ENCODE measurements around the gene NFS1.

DNA sequence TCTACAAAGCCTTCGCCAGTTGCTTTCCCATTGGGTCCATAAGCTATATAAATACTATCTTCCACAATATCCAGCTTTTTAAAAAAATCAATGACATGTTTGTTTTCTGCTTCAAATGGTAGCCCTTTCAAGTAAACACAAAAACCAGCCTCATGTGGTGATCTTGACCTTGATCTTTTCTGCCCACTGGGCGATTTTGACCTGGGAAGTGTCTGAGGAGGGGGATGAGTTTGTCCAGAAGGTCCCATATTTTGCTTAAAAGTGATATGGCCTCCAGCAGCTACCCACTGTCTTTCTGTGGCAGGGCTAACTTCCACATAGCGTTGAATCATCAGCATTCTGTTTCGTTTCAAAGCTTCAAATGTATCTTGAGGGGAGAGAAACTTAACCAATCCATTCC lies 45.3 kb downstream of the NFS1 start:
- TF ChIP-seq POLR2AphosphoS5 (IDR thresholded peaks at IDR 0.05; ENCODE audit: low read depth, low read length) (no peak), POLR2A (IDR thresholded peaks at IDR 0.05; ENCODE audit: low read depth, low read length) (no peak), SPI1 (IDR thresholded peaks at IDR 0.05; ENCODE audit: low read depth, low read length) (no peak), PAX5 (IDR thresholded peaks at IDR 0.05; ENCODE audit: insufficient read depth, low read length, severe bottlenecking) (no peak)
